SK-N-MC (cell line): Measurements from ENCODE around the gene AFP.

Experiments used
- EZH2 ChIP-seq: fragments of 200-600 bp; sonication (generic); IDR thresholded peaks from one replicate; pipeline ENCODE4 v1.6.1; 2017; ENCODE audit warnings: antibody characterized with exemption
- POLR2AphosphoS5 ChIP-seq: IDR thresholded peaks from 2 replicates; pipeline ENCODE4 v1.6.1; 2012; ENCODE audit warnings: mild to moderate bottlenecking, low read depth, low read length, borderline replicate concordance

DNA sequence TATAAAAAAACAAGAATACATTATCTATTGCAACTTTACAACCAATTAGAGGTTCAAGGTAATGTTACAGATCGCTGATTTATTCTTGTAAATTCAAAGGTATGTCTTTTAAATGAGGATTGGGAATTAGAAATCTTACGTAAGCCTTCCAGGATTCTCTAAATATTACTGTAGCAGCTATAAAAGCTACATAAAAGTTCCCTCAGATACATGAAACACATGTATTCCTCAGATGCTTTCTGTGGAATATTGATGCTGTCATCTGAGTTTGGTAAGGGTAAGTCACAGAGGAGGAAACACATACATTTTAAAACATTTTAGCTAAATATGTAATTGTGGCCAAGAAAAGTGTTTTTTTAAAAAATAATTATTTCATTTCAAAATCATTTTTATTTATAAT is 3.4 kb downstream of the AFP start:
- TF ChIP-seq POLR2AphosphoS5 (no peak), EZH2 (no peak)
